A673 (cell line): ENCODE measurements around the gene ALOX15B.

ENCODE experiments used
- CTCF ChIP-seq: fragments of 300-800, 200-600 bp; sonication (generic); conservative IDR thresholded peaks from 2 replicates; pipeline ENCODE4 v1.5.1; 2017; ENCODE audit warnings: low read depth, mild to moderate bottlenecking, antibody characterized with exemption, low read length, moderate library complexity, mixed read lengths
- EZH2 ChIP-seq: fragments of 200-600 bp; sonication (generic); IDR thresholded peaks from 2 replicates; pipeline ENCODE4 v1.6.1; 2017; ENCODE audit warnings: borderline replicate concordance, low read depth, mild to moderate bottlenecking, mixed read lengths, antibody characterized with exemption, low read length; ENCODE audit not compliant: poor library complexity, severe bottlenecking

DNA sequence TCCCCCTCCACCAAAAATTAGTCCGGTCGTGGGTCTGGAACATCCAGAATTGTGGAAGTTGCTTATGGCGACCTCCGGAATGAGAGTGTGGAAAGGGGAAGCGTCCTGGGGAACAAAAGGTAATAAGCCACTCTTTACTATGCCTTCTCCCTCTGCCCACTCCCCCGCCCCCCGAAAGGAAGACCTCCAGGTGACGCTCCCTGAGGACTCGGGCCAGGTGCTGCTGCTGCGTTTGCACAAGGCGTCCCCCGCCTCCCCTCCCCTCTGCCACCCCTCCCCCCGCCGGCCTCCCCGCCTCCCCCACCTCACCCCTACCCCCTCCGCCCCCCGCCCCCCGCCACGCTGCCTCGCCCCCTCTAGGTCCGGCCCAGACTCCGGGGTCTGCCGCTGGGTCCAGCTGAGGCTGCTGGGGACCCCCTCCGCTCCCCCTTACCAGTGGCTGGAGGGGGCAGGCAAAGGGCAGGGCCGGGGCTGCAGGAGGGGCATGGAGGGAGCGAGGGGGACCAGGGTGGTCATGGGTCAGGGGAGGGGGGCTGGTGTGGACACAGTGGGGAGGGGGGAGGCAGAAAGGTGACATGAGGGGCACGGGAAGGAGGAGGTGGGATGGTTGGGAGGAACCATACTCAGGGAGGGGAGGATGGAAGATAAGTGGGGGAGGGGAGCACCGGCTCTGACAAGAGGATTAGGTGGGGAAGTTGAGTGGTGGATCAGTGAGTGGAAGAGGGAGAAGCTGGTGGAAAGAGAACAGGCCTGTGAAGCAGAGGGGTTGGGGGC, 25.1 kb downstream of the ALOX15B start:
- TF ChIP-seq CTCF: no peak
- no peak for TF ChIP-seq EZH2
